ENCODE data around the gene RBMS3.

The RBMS3 gene

GRCh38 chr3:29279286-29279685 is 1.6 kb upstream of the RBMS3 start:
- no peak for DNase-seq

- no peak for DNase-seq
Observed at GRCh38 chr3:29279806-29280205, 1.1 kb upstream of the RBMS3 start.

- no peak for DNase-seq
Observed at GRCh38 chr3:29281094-29281343, 148 bp downstream of the RBMS3 start.

GRCh38 chr3:29281344-29282241 is 722 bp downstream of the RBMS3 start:
- no peak for DNase-seq

- no peak for DNase-seq
Observed at GRCh38 chr3:29282427-29283230, 1.8 kb downstream of the RBMS3 start.

GRCh38 chr3:29283231-29284119 is 2.6 kb downstream of the RBMS3 start:
- DNase-seq, result no peak

GRCh38 chr3:29284497-29284896 is 3.6 kb downstream of the RBMS3 start:
- no peak for DNase-seq

- no peak for DNase-seq
Observed at GRCh38 chr3:29285471-29286071, 4.7 kb downstream of the RBMS3 start.

GRCh38 chr3:29286478-29287240 is 5.8 kb downstream of the RBMS3 start:
- DNase-seq, result no peak

GRCh38 chr3:29290596-29290995 is 9.7 kb downstream of the RBMS3 start:
- DNase-seq, result no peak

- no peak for DNase-seq
Observed at GRCh38 chr3:29291260-29291981, 10.6 kb downstream of the RBMS3 start.

- DNase-seq, result no peak
Observed at GRCh38 chr3:29291982-29292363, 11.1 kb downstream of the RBMS3 start.

- no peak for DNase-seq
Observed at GRCh38 chr3:29293421-29293820, 12.6 kb downstream of the RBMS3 start.

- DNase-seq, result no peak
Observed at GRCh38 chr3:29297998-29298397, 17.1 kb downstream of the RBMS3 start.

- no peak for DNase-seq
Observed at GRCh38 chr3:29301332-29302019, 20.6 kb downstream of the RBMS3 start.

GRCh38 chr3:29302619-29303018 is 21.7 kb downstream of the RBMS3 start:
- no peak for DNase-seq

- no peak for DNase-seq
Observed at GRCh38 chr3:29307295-29307694, 26.4 kb downstream of the RBMS3 start.

- DNase-seq, result no peak
Observed at GRCh38 chr3:29310865-29311264, 30.0 kb downstream of the RBMS3 start.

- DNase-seq, result no peak
Observed at GRCh38 chr3:29311795-29312194, 30.9 kb downstream of the RBMS3 start.

GRCh38 chr3:29312395-29312794 is 31.5 kb downstream of the RBMS3 start:
- DNase-seq, result no peak

- no peak for DNase-seq
Observed at GRCh38 chr3:29312960-29313452, 32.1 kb downstream of the RBMS3 start.

All from NCI-H1694 treated with DMSO at 0.1 percent for 48 hours (cell line).